Thyroid gland (tissue), 4 donors: ENCODE results near the gene CALY. TPM values are rescaled to one million over a fixed set of nuclear protein-coding genes. Genes with fewer than 3 reads are reported as not detected.

Experiments
- DNase-seq, 2 donors: peaks; one replicate each; pipeline ENCODE4 v3.0.0-alpha.2; 2019
- H3K27ac ChIP-seq, 3 donors: fragments of 200-600 bp; sonication (generic); 1 replicate in 2 of 3; 2 replicates in 1 of 3; pipeline ENCODE4 v1.5.1; 2016 to 2019; ENCODE audit warnings: mild to moderate bottlenecking in 1 of 3, moderate library complexity in 1 of 3
- H3K27me3 ChIP-seq: fragments of 200-600 bp; sonication (generic); one replicate; pipeline ENCODE4 v1.5.1; 2019
- H3K36me3 ChIP-seq, 2 donors: fragments of 200-600 bp; sonication (generic); one replicate each; pipeline ENCODE4 v1.5.1; 2016 to 2019
- H3K4me1 ChIP-seq, 2 donors: fragments of 200-600 bp; sonication (generic); one replicate each; pipeline ENCODE4 v1.5.1; 2017 to 2019
- H3K4me3 ChIP-seq, 3 donors: fragments of 200-600 bp; sonication (generic); replicated peaks in 1 of 3; 1 replicate in 2 of 3; 2 replicates in 1 of 3; pipeline ENCODE4 v1.5.1; 2016; ENCODE audit warnings: mild to moderate bottlenecking in 1 of 3
- H3K9me3 ChIP-seq: fragments of 200-600 bp; sonication (generic); one replicate; pipeline ENCODE4 v1.5.1; 2017
- POLR2A ChIP-seq, 2 donors: fragments of 450-650 bp; IDR thresholded peaks; one replicate each; pipeline ENCODE4 v1.6.1; 2017; ENCODE audit warnings: antibody characterized with exemption in 2 of 2, mild to moderate bottlenecking in 2 of 2, moderate library complexity in 1 of 2
- WGBS, 2 donors: methylation state at CpG; one replicate each; pipeline ENCODE4 v1.1.5; 2017; 5-methylcytosine and 5-hydroxymethylcytosine counted together
- intact Hi-C: fragments of 100-400 bp; cut with DNase I; formaldehyde crosslinking; loops from one replicate; pipeline ENCODE4 v1.15.1; 2023
- total RNA-seq, 4 donors: library from RNA; depleted of rRNA; stranded (reverse); fragments of >200 nt; gene quantifications; one replicate each; pipeline ENCODE4 v1.2.3, GENCODE V29; 2016
- TF ChIP-seq, protein P1 (sequence below), 6 experiments: fragments of 200-600 bp in 3 of 6; fragments of 450-650 bp in 3 of 6; sonication (generic) in 3 of 6; IDR thresholded peaks; one replicate each; pipeline ENCODE4 v1.5.1; 2016 to 2019; ENCODE audit warnings: antibody characterized with exemption in 6 of 6, mild to moderate bottlenecking in 2 of 6, inconsistent platforms in 1 of 6, moderate library complexity in 1 of 6

CALY gene
- total RNA-seq, 4 donors from 2014 or later: 0.13 to 1.5 TPM; not detected in 2

DNA sequence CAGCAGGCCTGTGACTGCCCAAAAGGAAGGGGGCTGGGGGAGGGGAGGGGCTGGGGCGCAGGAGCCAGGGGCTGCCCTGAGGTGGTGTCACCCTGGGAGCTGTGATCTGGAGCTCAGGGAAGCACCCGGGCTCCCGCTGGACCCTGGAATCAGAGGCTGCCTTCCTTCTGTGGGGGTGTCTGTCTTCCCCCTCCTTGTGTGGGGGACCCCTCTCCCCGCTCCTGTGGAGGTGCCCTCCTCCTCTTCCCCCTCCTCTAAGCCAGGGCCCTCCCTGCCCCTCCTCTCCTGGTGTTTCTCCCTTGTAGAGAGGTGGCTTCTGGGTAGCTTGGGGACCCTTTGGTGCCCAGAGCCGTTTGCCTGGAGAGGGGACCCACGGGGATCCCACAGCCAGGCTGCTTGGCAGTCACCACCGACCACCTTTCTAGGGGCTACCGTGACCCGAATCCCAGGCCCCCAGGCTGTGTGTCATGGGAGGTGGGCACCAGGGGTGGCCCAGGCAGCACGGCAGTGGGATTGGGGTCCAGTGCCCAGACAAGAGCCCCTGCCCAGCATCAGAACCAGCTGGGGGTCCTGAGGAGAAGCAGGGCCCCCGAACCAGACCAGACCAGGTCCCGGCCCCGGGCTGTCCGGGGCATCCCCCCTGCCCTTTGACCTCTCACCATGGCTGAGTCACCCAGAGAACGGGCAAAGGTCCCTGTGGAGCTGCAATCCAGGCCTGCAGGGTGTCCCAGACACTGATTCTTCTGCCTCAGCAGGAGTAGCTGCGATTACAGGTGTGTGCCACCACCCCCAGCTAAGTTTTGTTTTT lies 11.2 kb upstream of the CALY start:
- Histone ChIP-seq H3K36me3 (no peaks in the 10 kb centered on the region), H3K9me3 (no peaks in the 10 kb centered on the region), H3K27me3 (peaks cover 6% of the 10 kb centered on the region), H3K27ac (no peak overlapping the region), H3K4me3 (no peak overlapping the region), H3K4me1 (no peaks in the 10 kb centered on the region)
- intact Hi-C loops: no loop called here
- no peak for TF ChIP-seq POLR2A (IDR thresholded peaks at IDR 0.05)
- TF ChIP-seq, protein P1, sequence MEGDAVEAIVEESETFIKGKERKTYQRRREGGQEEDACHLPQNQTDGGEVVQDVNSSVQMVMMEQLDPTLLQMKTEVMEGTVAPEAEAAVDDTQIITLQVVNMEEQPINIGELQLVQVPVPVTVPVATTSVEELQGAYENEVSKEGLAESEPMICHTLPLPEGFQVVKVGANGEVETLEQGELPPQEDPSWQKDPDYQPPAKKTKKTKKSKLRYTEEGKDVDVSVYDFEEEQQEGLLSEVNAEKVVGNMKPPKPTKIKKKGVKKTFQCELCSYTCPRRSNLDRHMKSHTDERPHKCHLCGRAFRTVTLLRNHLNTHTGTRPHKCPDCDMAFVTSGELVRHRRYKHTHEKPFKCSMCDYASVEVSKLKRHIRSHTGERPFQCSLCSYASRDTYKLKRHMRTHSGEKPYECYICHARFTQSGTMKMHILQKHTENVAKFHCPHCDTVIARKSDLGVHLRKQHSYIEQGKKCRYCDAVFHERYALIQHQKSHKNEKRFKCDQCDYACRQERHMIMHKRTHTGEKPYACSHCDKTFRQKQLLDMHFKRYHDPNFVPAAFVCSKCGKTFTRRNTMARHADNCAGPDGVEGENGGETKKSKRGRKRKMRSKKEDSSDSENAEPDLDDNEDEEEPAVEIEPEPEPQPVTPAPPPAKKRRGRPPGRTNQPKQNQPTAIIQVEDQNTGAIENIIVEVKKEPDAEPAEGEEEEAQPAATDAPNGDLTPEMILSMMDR (IDR thresholded peaks at IDR 0.05): no peak
- no peak for DNase-seq
- WGBS, 2 donors: 67 to 76% methylated on average over 6 to 11 of the region's 16 CpGs

DNA sequence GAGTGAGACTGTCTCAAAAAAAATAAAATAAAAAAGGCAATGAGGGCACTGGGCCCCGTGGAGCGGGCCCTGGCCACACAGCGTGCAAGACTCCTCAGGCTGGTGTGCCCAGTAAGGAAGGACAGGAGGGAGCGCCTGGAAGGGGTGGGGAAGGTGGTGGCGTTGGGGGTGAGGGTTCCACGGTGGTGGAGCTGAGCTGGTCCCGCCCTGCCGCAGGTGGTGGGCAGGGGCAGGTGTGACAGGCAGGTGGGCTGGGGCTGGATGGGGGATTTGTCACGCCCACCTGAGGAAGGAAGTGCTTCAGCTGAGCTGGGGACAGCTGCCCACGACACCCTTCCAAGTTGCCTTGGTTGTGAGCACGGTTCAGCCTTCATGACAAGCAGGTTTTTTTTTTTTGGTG lies 9.7 kb upstream of the CALY start:
- Histone ChIP-seq H3K4me3 (no peak overlapping the region), H3K9me3 (no peaks in the 10 kb centered on the region), H3K27me3 (peaks cover 6% of the 10 kb centered on the region), H3K4me1 (no peaks in the 10 kb centered on the region), H3K36me3 (no peaks in the 10 kb centered on the region), H3K27ac (no peak overlapping the region)
- intact Hi-C loops: no loop called here
- TF ChIP-seq, protein P1 (IDR thresholded peaks at IDR 0.05): no peak
- no peak for TF ChIP-seq POLR2A (IDR thresholded peaks at IDR 0.05)
- no peak for DNase-seq
- WGBS, 2 donors: 49 to 53% methylated on average over 11 of the region's 11 CpGs

DNA sequence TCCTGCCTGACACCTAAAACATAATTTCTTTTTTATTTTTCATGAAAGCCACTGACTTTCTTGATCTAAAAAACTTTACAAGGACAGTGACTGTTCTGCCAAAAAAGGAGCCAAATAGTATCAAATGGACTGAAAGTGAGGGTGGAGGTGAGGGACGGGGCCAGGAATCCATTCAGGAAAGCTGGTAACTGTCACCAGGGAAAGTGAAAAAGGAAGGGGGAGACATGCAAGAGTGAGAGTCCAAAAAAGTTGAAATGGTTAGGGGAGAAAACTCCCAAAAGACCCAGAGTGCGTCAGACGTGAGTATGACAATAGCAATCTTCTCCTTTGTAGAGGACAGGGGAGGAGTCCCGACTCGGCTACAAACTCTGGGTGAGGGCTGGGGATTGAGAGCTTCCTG lies 7.5 kb upstream of the CALY start:
- H3K27me3 ChIP-seq: peaks cover 6% of the 10 kb centered on the region
- no peaks in the 10 kb centered on the region for H3K9me3 ChIP-seq
- DNase-seq: no peak
- no peaks in the 10 kb centered on the region for H3K4me1 ChIP-seq
- intact Hi-C loops: no loop called here
- H3K4me3 ChIP-seq: no peak overlapping the region
- TF ChIP-seq, protein P1 (IDR thresholded peaks at IDR 0.05): no peak
- no peak for TF ChIP-seq POLR2A (IDR thresholded peaks at IDR 0.05)
- no peak overlapping the region for H3K27ac ChIP-seq
- WGBS, 2 donors: 59 to 66% methylated on average over 5 of the region's 5 CpGs
- no peaks in the 10 kb centered on the region for H3K36me3 ChIP-seq

DNA sequence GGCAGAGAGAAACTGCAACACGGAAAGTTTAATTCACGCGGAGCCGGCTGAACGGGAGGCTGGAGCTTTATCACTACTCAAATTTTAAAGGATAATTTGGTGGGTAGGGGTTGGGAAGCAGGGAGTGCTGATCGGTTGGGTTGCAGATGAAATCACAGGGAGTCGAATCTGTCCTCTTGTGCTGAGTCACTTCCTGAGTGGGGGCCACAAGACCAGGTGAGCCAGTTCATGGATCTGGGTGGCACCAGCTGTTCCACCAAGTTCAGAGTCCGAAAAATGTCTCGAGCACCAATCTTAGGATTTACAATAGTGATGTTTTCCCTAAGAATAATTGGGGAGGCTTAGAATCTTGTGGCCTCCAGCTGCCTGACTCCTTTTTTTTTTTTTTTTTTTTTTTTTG lies 6.9 kb upstream of the CALY start:
- intact Hi-C loops: no loop called here
- Histone ChIP-seq H3K36me3 (no peaks in the 10 kb centered on the region), H3K27ac (no peak overlapping the region), H3K4me3 (no peak overlapping the region), H3K27me3 (peaks cover 6% of the 10 kb centered on the region), H3K4me1 (no peaks in the 10 kb centered on the region), H3K9me3 (no peaks in the 10 kb centered on the region)
- TF ChIP-seq POLR2A (IDR thresholded peaks at IDR 0.05): no peak
- TF ChIP-seq, protein P1 (IDR thresholded peaks at IDR 0.05): no peak
- DNase-seq: no peak
- 58 to 65% methylated on average over 9 of the region's 9 CpGs for WGBS, 2 donors

DNA sequence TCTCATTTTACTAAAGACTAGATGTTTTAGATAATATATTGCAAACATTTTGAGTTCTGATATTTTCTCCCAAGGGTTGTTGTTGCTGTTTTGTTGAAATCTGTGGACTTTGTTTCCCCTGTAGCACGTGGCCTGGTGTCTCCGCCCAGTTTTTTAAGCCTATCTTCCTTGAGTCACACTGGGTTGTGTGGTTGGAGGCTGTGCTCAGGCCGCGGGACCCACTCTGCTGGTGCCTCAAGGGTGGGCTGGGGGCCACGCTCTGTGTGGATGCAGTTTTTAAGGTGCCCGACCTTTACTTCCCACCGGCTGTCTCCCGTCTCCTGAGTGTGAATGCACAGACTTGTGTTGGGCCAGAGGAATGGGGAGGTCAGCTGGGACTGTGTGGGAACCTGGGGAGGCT lies 6.2 kb upstream of the CALY start:
- Histone ChIP-seq H3K27ac (no peak overlapping the region), H3K27me3 (peaks cover 6% of the 10 kb centered on the region), H3K36me3 (no peaks in the 10 kb centered on the region), H3K4me3 (no peak overlapping the region), H3K9me3 (no peaks in the 10 kb centered on the region), H3K4me1 (no peaks in the 10 kb centered on the region)
- 78 to 80% methylated on average over 8 of the region's 8 CpGs for WGBS, 2 donors
- TF ChIP-seq, protein P1 (IDR thresholded peaks at IDR 0.05): no peak
- DNase-seq: no peak
- intact Hi-C loops: no loop called here
